SK-N-SH (cell line): ENCODE results near the gene SPACA7. TPM values are rescaled to one million over a fixed set of nuclear protein-coding genes. Genes with fewer than 3 reads are reported as not detected.
"Not testable (repeated sequence)": the region's sequence is repeated elsewhere in the genome, so short reads cannot be mapped to it uniquely, and the experiment has no call there.

Source experiments
- CTCF ChIA-PET: fragments of 300-600, 350-600 bp; formaldehyde crosslinking; extraction: SDS; loops from one replicate; lab custom pipeline; 2021; lab: Yijun Ruan, JAX
- POLR2A ChIA-PET: fragments of 350-600 bp; sonication (Branson Sonifier 250); formaldehyde crosslinking; extraction: SDS; loops from one replicate; lab custom pipeline; 2020; ENCODE audit warnings: antibody characterized with exemption, inconsistent platforms; lab: Yijun Ruan, JAX
- DNase-seq: peaks from one replicate; pipeline ENCODE4 v3.0.0; 2012
- H2AFZ ChIP-seq: fragments of 200-600 bp; sonication (generic); 2 replicates; pipeline ENCODE4 v1.8.1; 2016; ENCODE audit warnings: antibody characterized with exemption, mild to moderate bottlenecking, low read depth
- H3F3A ChIP-seq: fragments of 200-600 bp; sonication (generic); replicated peaks from 2 replicates; pipeline ENCODE3; 2016; ENCODE audit warnings: antibody characterized with exemption, mild to moderate bottlenecking; ENCODE audit not compliant: insufficient read depth
- H3K27ac ChIP-seq, 2 experiments: fragments of 200-500 bp in 1 of 2; fragments of 200-600 bp in 1 of 2; sonication (Bioruptor generic) in 1 of 2; sonication (generic), shearing (Covaris generic) in 1 of 2; 2 replicates each; pipeline versions ENCODE4 v1.5.1 to v1.6.1; 2014 to 2016; ENCODE audit warnings: low read depth in 2 of 2, inconsistent platforms in 1 of 2, low read length in 1 of 2, mild to moderate bottlenecking in 1 of 2, mixed read lengths in 1 of 2
- H3K27me3 ChIP-seq: fragments of 200-600 bp; sonication (generic), shearing (Covaris generic); 2 replicates; pipeline ENCODE4 v1.6.1; 2016; ENCODE audit warnings: mixed run types; ENCODE audit not compliant: insufficient read depth
- H3K36me3 ChIP-seq, 2 experiments: fragments of 200-500 bp in 1 of 2; fragments of 200-600 bp in 1 of 2; sonication (Bioruptor generic) in 1 of 2; sonication (generic) in 1 of 2; replicated peaks in 1 of 2; 2 replicates each; pipeline versions ENCODE3 to v1.5.1; 2014 to 2016; ENCODE audit warnings: low read length in 1 of 2, mild to moderate bottlenecking in 1 of 2; ENCODE audit not compliant: insufficient read depth in 2 of 2, control insufficient read depth in 1 of 2
- H3K4me1 ChIP-seq, 2 experiments: fragments of 200-500 bp in 1 of 2; fragments of 200-600 bp in 1 of 2; sonication (Bioruptor generic) in 1 of 2; sonication (generic), shearing (Covaris generic) in 1 of 2; 2 replicates each; pipeline versions ENCODE4 v1.5.1 to v1.6.1; 2014 to 2016; ENCODE audit warnings: low read depth in 1 of 2, low read length in 1 of 2, mixed run types in 1 of 2; ENCODE audit not compliant: insufficient read depth in 2 of 2, control insufficient read depth in 1 of 2
- H3K4me2 ChIP-seq: fragments of 200-600 bp; sonication (generic), shearing (Covaris generic); 2 replicates; pipeline ENCODE4 v1.6.1; 2017; ENCODE audit warnings: mixed run types
- H3K4me3 ChIP-seq, 2 experiments: fragments of 200-500 bp in 1 of 2; fragments of 200-600 bp in 1 of 2; sonication (Bioruptor generic) in 1 of 2; sonication (generic), shearing (Covaris generic) in 1 of 2; 2 replicates each; pipeline versions ENCODE4 v1.5.1 to v1.8.1; 2014 to 2016; ENCODE audit warnings: low read depth in 2 of 2, inconsistent platforms in 1 of 2, low read length in 1 of 2, mild to moderate bottlenecking in 1 of 2, mixed read lengths in 1 of 2, moderate library complexity in 1 of 2
- H3K79me2 ChIP-seq: fragments of 200-600 bp; sonication (generic); 2 replicates; pipeline ENCODE4 v1.8.1; 2017; ENCODE audit warnings: mild to moderate bottlenecking; ENCODE audit not compliant: insufficient read depth
- H3K9ac ChIP-seq: fragments of 200-600 bp; sonication (generic); 2 replicates; pipeline ENCODE4 v1.6.1; 2017; ENCODE audit warnings: mixed run types
- H3K9me2 ChIP-seq: fragments of 200-600 bp; sonication (generic); 2 replicates; pipeline ENCODE4 v1.6.1; 2017; ENCODE audit warnings: mixed run types
- H3K9me3 ChIP-seq: fragments of 200-600 bp; sonication (generic); 2 replicates; pipeline ENCODE4 v1.6.1; 2017; ENCODE audit warnings: mixed run types, mild to moderate bottlenecking, moderate library complexity
- H4K20me1 ChIP-seq: fragments of 200-600 bp; sonication (generic); 2 replicates; pipeline ENCODE4 v1.6.1; 2017; ENCODE audit warnings: mild to moderate bottlenecking, mixed run types; ENCODE audit not compliant: insufficient read depth
- CHD2 ChIP-seq: fragments of 150-350 bp; IDR thresholded peaks from 2 replicates; pipeline ENCODE4 v1.6.1; 2018; ENCODE audit warnings: low read length; ENCODE audit not compliant: partially characterized antibody
- FOXM1 ChIP-seq: IDR thresholded peaks from 2 replicates; pipeline ENCODE4 v1.4.0; 2012; ENCODE audit warnings: low read depth, mild to moderate bottlenecking
- GABPA ChIP-seq: IDR thresholded peaks from 2 replicates; pipeline ENCODE4 v1.4.0; 2012; ENCODE audit warnings: low read depth, mild to moderate bottlenecking
- NRF1 ChIP-seq: IDR thresholded peaks from 2 replicates; pipeline ENCODE4 v1.6.1; 2012; ENCODE audit warnings: low read depth, mild to moderate bottlenecking, low read length
- RXRA ChIP-seq: IDR thresholded peaks from 2 replicates; pipeline ENCODE4 v1.4.0; 2012; ENCODE audit warnings: low read depth, mild to moderate bottlenecking, borderline replicate concordance
- TCF12 ChIP-seq: IDR thresholded peaks from 2 replicates; pipeline ENCODE4 v1.4.0; 2012
- WGBS: methylation state at CpG from one replicate; pipeline ENCODE4 v1.1.6; 2017; ENCODE audit warnings: low lambda C conversion rate; 5-methylcytosine and 5-hydroxymethylcytosine counted together
- polyA plus RNA-seq, 3 experiments: library from polyadenylated mRNA; depleted of rRNA; stranded (reverse); fragments of >200 nt; gene quantifications; 2 replicates each; pipeline ENCODE4 v1.2.3, GENCODE V29; 2012
- TF ChIP-seq, protein P1 (sequence below): fragments of 200-600 bp; sonication (generic); IDR thresholded peaks from 2 replicates; pipeline ENCODE4 v1.6.1; 2017; ENCODE audit warnings: antibody characterized with exemption, mild to moderate bottlenecking, moderate library complexity
- TF ChIP-seq, protein P2 (sequence below): fragments of 150-350 bp; IDR thresholded peaks from 2 replicates; pipeline ENCODE4 v1.6.1; 2017; ENCODE audit warnings: antibody characterized with exemption, low read length, low read depth, borderline replicate concordance
- TF ChIP-seq, protein P3 (sequence below): IDR thresholded peaks from 2 replicates; pipeline ENCODE4 v1.4.0; 2012; ENCODE audit warnings: low read depth
- TF ChIP-seq, protein P4 (sequence below): IDR thresholded peaks from 2 replicates; pipeline ENCODE4 v1.6.1; 2012; ENCODE audit warnings: mild to moderate bottlenecking, low read depth, low read length, moderate library complexity
- TF ChIP-seq, protein P5 (sequence below): IDR thresholded peaks from 2 replicates; pipeline ENCODE4 v1.4.0; 2012; ENCODE audit warnings: low read depth, borderline replicate concordance
- TF ChIP-seq, protein P6 (sequence below): IDR thresholded peaks from 2 replicates; pipeline ENCODE4 v1.4.0; 2012; ENCODE audit warnings: low read depth, borderline replicate concordance

Gene SPACA7
- polyA plus RNA-seq, 1 of the 3 experiments (the other 2 are of a cell fraction): not detected

DNA sequence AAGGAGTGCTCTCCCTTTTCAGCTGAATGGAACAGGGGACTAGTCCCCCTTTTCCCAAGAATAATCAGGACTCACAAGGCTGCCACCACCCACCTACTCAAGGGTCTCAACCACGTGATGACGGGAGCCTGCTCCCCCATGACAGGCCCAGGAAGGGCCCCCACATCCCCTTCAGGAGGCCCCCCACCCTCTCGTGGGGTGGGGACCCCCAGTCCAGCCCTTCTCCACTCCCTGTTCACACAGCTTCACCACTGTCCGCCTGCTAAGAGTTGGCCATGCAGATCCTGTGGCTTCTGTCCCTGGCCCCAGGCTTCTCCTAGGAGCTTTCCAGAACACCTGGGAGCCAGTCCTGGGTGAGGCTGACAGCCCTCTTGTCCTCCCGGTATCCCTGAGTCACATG is 56.6 kb downstream of the SPACA7 start:
- H3K9me2 ChIP-seq, H3K27ac ChIP-seq, H3K9me3 ChIP-seq, H3K9ac ChIP-seq, DNase-seq, H3K79me2 ChIP-seq, H3K36me3 ChIP-seq, POLR2A ChIA-PET, H3K4me3 ChIP-seq, H3K27me3 ChIP-seq, H3F3A ChIP-seq, H2AFZ ChIP-seq, H4K20me1 ChIP-seq, H3K4me1 ChIP-seq, H3K4me2 ChIP-seq: not testable (repeated sequence)
- CTCF ChIA-PET: interaction anchor here (4.2 kb wide), 1 partner anchor 11 kb away, joined by 20 read pairs; no protein-coding TSS in a partner anchor
- WGBS: 20% methylated on average over 1 of the region's 5 CpGs

DNA sequence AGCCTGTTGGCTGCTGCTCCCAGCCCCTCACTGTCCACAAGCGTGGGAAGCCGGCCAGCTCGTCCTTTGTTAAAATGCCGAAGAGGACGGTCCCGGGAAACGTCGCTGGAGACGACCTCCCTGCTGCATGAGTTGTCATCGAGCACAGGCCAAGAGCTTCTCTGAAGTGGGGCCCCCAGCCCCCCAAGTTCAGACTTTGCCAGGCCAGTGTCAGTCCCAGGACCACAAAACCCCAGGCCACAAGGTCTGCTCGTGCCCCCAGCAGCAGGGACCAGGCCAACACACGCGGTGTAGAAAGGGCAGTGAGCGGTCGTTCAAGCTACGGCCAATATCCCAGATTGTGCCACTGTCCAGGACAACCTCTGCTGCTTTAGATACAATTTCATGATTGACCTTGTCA is 57.4 kb downstream of the SPACA7 start:
- H3K36me3 ChIP-seq, POLR2A ChIA-PET, H3K27me3 ChIP-seq, H3K4me1 ChIP-seq, H3K9ac ChIP-seq, H3K4me2 ChIP-seq, H3K4me3 ChIP-seq, H3F3A ChIP-seq, DNase-seq, H3K27ac ChIP-seq, H2AFZ ChIP-seq, H4K20me1 ChIP-seq, H3K79me2 ChIP-seq, H3K9me2 ChIP-seq: not testable (repeated sequence)
- 8% methylated on average over 6 of the region's 16 CpGs for WGBS
- CTCF ChIA-PET: interaction anchor here (4.2 kb wide), 1 partner anchor 10 kb away, joined by 20 read pairs; no protein-coding TSS in a partner anchor
- H3K9me3 ChIP-seq: peaks cover 12% of the 10 kb centered on the region; the same call in 1 of the 2 replicates

DNA sequence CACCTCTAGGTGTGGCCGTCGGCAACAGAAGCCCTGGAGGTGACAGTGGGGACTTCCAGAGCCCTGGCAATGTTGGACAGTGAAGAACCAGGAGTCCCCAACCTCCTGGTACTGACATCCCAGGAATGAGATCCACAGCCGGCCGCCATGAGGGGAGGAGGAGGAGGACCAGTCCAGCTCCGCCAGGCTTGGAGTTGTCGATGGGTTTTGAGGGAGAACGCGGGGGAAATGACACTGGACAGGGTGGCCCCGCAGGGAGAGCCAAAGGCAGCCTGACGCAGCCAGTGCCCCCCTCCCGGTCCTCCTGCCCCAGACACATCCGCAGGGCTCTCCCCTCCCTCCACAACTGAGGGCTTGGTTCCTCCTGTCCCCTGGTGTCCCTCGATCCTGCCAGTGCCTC is 57.9 kb downstream of the SPACA7 start:
- WGBS: 7% methylated on average over 10 of the region's 13 CpGs
- H3K9me3 ChIP-seq: peaks cover 7% of the 10 kb centered on the region; the same call in 1 of the 2 replicates
- no peak for DNase-seq
- TF ChIP-seq RXRA (no peak), TCF12 (no peak), FOXM1 (no peak), GABPA (no peak), CHD2 (no peak), NRF1 (no peak)
- TF ChIP-seq, protein P1, sequence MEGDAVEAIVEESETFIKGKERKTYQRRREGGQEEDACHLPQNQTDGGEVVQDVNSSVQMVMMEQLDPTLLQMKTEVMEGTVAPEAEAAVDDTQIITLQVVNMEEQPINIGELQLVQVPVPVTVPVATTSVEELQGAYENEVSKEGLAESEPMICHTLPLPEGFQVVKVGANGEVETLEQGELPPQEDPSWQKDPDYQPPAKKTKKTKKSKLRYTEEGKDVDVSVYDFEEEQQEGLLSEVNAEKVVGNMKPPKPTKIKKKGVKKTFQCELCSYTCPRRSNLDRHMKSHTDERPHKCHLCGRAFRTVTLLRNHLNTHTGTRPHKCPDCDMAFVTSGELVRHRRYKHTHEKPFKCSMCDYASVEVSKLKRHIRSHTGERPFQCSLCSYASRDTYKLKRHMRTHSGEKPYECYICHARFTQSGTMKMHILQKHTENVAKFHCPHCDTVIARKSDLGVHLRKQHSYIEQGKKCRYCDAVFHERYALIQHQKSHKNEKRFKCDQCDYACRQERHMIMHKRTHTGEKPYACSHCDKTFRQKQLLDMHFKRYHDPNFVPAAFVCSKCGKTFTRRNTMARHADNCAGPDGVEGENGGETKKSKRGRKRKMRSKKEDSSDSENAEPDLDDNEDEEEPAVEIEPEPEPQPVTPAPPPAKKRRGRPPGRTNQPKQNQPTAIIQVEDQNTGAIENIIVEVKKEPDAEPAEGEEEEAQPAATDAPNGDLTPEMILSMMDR: no peak
- TF ChIP-seq, protein P2, sequence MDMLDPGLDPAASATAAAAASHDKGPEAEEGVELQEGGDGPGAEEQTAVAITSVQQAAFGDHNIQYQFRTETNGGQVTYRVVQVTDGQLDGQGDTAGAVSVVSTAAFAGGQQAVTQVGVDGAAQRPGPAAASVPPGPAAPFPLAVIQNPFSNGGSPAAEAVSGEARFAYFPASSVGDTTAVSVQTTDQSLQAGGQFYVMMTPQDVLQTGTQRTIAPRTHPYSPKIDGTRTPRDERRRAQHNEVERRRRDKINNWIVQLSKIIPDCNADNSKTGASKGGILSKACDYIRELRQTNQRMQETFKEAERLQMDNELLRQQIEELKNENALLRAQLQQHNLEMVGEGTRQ: no peak
- TF ChIP-seq, protein P3, sequence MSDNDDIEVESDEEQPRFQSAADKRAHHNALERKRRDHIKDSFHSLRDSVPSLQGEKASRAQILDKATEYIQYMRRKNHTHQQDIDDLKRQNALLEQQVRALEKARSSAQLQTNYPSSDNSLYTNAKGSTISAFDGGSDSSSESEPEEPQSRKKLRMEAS: no peak
- TF ChIP-seq, protein P4, sequence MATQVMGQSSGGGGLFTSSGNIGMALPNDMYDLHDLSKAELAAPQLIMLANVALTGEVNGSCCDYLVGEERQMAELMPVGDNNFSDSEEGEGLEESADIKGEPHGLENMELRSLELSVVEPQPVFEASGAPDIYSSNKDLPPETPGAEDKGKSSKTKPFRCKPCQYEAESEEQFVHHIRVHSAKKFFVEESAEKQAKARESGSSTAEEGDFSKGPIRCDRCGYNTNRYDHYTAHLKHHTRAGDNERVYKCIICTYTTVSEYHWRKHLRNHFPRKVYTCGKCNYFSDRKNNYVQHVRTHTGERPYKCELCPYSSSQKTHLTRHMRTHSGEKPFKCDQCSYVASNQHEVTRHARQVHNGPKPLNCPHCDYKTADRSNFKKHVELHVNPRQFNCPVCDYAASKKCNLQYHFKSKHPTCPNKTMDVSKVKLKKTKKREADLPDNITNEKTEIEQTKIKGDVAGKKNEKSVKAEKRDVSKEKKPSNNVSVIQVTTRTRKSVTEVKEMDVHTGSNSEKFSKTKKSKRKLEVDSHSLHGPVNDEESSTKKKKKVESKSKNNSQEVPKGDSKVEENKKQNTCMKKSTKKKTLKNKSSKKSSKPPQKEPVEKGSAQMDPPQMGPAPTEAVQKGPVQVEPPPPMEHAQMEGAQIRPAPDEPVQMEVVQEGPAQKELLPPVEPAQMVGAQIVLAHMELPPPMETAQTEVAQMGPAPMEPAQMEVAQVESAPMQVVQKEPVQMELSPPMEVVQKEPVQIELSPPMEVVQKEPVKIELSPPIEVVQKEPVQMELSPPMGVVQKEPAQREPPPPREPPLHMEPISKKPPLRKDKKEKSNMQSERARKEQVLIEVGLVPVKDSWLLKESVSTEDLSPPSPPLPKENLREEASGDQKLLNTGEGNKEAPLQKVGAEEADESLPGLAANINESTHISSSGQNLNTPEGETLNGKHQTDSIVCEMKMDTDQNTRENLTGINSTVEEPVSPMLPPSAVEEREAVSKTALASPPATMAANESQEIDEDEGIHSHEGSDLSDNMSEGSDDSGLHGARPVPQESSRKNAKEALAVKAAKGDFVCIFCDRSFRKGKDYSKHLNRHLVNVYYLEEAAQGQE: no peak
- TF ChIP-seq, protein P5, sequence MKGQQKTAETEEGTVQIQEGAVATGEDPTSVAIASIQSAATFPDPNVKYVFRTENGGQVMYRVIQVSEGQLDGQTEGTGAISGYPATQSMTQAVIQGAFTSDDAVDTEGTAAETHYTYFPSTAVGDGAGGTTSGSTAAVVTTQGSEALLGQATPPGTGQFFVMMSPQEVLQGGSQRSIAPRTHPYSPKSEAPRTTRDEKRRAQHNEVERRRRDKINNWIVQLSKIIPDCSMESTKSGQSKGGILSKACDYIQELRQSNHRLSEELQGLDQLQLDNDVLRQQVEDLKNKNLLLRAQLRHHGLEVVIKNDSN: no peak
- TF ChIP-seq, protein P6, sequence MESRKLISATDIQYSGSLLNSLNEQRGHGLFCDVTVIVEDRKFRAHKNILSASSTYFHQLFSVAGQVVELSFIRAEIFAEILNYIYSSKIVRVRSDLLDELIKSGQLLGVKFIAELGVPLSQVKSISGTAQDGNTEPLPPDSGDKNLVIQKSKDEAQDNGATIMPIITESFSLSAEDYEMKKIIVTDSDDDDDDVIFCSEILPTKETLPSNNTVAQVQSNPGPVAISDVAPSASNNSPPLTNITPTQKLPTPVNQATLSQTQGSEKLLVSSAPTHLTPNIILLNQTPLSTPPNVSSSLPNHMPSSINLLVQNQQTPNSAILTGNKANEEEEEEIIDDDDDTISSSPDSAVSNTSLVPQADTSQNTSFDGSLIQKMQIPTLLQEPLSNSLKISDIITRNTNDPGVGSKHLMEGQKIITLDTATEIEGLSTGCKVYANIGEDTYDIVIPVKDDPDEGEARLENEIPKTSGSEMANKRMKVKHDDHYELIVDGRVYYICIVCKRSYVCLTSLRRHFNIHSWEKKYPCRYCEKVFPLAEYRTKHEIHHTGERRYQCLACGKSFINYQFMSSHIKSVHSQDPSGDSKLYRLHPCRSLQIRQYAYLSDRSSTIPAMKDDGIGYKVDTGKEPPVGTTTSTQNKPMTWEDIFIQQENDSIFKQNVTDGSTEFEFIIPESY: no peak

More for the DNA sequence above, 57.9 kb downstream of the SPACA7 start:
- H3F3A ChIP-seq: no peaks in the 10 kb centered on the region
- no peak overlapping the region for H3K27ac ChIP-seq
- H3K9me2 ChIP-seq: no peaks in the 10 kb centered on the region
- no peaks in the 10 kb centered on the region for H3K36me3 ChIP-seq
- no peaks in the 10 kb centered on the region for H3K4me1 ChIP-seq
- no peaks in the 10 kb centered on the region for H3K27me3 ChIP-seq
- no peak overlapping the region for H3K9ac ChIP-seq
- H4K20me1 ChIP-seq: no peaks in the 10 kb centered on the region
- ChIA-PET POLR2A (no interaction called here), CTCF (interaction anchor here (4.2 kb wide), 1 partner anchor 9 kb away, joined by 20 read pairs; no protein-coding TSS in a partner anchor)
- H3K4me2 ChIP-seq: no peak overlapping the region
- H3K79me2 ChIP-seq: no peaks in the 10 kb centered on the region
- no peak overlapping the region for H2AFZ ChIP-seq
- no peak overlapping the region for H3K4me3 ChIP-seq
